ENCODE results near the gene BRD4. TPM values are rescaled to one million over a fixed set of nuclear protein-coding genes. Genes with fewer than 3 reads are reported as not detected.

The BRD4 gene
- polyA plus RNA-seq, 2 of the 4 experiments (the other 2 are of a cell fraction) = 8.3 to 22.5 TPM

DNA sequence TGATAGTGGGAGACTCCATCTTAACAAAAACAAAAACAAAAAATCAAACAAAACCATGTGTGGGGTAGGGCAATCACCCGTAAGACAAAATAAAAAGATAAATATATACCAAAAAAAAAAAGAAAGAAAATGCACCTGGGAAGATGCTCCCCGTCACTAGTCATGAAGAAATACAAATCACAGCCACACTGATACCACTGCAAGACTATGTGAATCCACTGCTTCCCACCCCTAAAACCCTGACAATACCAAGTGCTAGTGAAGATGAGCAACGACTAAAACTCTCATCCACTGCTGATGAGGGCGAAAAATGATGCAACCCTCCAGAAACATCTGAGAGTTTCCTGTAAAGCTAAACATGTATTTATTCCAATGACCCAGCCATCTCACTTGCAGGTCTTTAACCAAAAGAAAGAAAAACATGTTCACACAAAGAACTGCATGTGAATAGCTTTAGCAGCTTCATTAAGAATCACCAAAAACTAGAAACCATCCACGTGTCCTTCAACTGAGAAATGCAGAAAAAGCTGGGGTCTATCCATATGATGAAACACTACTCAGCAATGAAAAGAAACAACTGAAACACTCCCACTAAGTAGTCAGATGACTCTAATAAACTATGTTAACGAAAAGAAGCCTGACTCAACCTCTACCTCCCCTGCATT is 31.7 kb downstream of the BRD4 start:
- Histone ChIP-seq H3K4me1 (peaks cover 97% of the 10 kb centered on the region), H3K4me2 (peak overlapping the region; percentile 17), H3K4me3 (no peak overlapping the region), H3K27ac (peak overlapping the region; percentile 81 to 88), H3K9me3 (no peaks in the 10 kb centered on the region)
- ChIA-PET POLR2A (no interaction called here), CTCF (no interaction called here)
- no peak for ATAC-seq
- TF ChIP-seq ESRRA (IDR thresholded peaks at IDR 0.05; ENCODE audit: borderline replicate concordance, low read length) (no peak), CEBPB (IDR thresholded peaks at IDR 0.05) (0 out of 4 replicates have a peak, but pooled peaks of 1 of the 2 experiments have one; percentile 5)
- 84% methylated on average over 6 of the region's 6 CpGs for WGBS (ENCODE audit: missing lambda C conversion rate)
- FAIRE-seq = no peak
- peak in 1 of 2 experiments; percentile 19 for DNase-seq (ENCODE audit: low read depth in 1 of 2, low spot score in 1 of 2)

DNA sequence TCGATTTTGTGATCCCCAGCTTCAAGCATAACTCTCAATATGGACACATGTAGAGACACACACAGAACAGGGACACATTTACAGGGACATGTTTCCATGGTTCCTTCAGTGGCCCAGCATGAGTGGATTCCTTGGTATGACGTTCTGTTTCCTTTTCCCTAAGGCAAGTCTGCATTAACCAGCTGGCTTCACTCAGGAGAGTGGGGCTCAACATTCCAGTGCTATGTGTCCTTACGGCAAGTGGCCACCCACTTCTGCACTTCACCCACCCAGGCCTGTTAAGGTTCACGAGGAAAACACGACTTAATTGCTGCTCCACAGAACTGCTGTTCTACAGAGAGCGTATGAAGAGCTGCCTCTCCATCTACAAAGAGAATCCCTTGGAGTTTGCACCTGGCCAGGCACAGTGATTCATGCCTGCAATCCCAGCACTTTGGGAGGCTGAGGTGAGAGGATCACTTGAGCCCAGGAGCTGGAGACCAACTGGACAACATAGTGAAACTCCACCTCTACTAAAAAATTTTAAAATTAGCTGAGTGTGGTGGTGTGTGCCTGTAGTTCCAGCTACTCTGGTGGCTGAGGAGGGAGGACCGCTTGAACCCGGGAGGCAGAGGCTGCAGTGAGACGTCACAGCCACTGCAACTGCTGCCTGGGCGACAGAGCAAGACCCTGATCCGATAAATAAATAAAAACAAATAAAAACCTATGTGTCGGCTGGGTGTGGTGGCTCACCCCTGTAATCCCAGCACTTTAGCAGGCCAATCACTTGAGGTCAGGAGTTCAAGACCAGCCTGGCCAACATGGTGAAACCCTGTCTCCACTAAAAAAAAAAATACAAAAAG is 32.5 kb downstream of the BRD4 start:
- ATAC-seq (no peak), DNase-seq (ENCODE audit: low read depth in 1 of 2, low spot score in 1 of 2) (no peak), FAIRE-seq (no peak)
- no peak overlapping the region for H3K4me3 ChIP-seq
- H3K9me3 ChIP-seq = no peaks in the 10 kb centered on the region
- peaks cover 100% of the 10 kb centered on the region for H3K4me1 ChIP-seq
- H3K27ac ChIP-seq = peak overlapping the region; percentile 81 to 88
- ChIA-PET CTCF (interaction anchor here (2.4 kb wide), 1 partner anchor 17 kb away, joined by 5 read pairs; no protein-coding TSS in a partner anchor), POLR2A (no interaction called here)
- WGBS (ENCODE audit: missing lambda C conversion rate) = 80% methylated on average over 12 of the region's 12 CpGs
- peak overlapping the region; percentile 84; the same call in 2 of the 3 replicates for H3K4me2 ChIP-seq
- no peak for TF ChIP-seq TP53 (CRISPR knock-in tag; IDR thresholded peaks at IDR 0.05)
- TF ChIP-seq, protein P1, sequence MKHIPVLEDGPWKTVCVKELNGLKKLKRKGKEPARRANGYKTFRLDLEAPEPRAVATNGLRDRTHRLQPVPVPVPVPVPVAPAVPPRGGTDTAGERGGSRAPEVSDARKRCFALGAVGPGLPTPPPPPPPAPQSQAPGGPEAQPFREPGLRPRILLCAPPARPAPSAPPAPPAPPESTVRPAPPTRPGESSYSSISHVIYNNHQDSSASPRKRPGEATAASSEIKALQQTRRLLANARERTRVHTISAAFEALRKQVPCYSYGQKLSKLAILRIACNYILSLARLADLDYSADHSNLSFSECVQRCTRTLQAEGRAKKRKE (CRISPR knock-in tag; IDR thresholded peaks at IDR 0.05; ENCODE audit: low read depth) = no peak
- TF ChIP-seq, protein P2, sequence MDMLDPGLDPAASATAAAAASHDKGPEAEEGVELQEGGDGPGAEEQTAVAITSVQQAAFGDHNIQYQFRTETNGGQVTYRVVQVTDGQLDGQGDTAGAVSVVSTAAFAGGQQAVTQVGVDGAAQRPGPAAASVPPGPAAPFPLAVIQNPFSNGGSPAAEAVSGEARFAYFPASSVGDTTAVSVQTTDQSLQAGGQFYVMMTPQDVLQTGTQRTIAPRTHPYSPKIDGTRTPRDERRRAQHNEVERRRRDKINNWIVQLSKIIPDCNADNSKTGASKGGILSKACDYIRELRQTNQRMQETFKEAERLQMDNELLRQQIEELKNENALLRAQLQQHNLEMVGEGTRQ (IDR thresholded peaks at IDR 0.05) = no peak
- TF ChIP-seq, protein P3, sequence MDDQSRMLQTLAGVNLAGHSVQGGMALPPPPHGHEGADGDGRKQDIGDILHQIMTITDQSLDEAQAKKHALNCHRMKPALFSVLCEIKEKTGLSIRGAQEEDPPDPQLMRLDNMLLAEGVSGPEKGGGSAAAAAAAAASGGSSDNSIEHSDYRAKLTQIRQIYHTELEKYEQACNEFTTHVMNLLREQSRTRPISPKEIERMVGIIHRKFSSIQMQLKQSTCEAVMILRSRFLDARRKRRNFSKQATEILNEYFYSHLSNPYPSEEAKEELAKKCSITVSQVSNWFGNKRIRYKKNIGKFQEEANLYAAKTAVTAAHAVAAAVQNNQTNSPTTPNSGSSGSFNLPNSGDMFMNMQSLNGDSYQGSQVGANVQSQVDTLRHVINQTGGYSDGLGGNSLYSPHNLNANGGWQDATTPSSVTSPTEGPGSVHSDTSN (IDR thresholded peaks at IDR 0.05) = no peak
- TF ChIP-seq FOXS1 (CRISPR knock-in tag; IDR thresholded peaks at IDR 0.05) = no peak
- no peak for TF ChIP-seq NR3C1 (IDR thresholded peaks at IDR 0.05)
- no peak for TF ChIP-seq RNF2 (IDR thresholded peaks at IDR 0.05; ENCODE audit: borderline replicate concordance, low read depth)
- no peak for TF ChIP-seq MYC (IDR thresholded peaks at IDR 0.05; ENCODE audit: borderline replicate concordance, low read length)
- no peak for TF ChIP-seq BHLHE40 (IDR thresholded peaks at IDR 0.05; ENCODE audit: low read depth, low read length)
- TF ChIP-seq ESRRA (IDR thresholded peaks at IDR 0.05; ENCODE audit: borderline replicate concordance, low read length) = no peak
- TF ChIP-seq ZC3H11A (IDR thresholded peaks at IDR 0.05) = no peak
- TF ChIP-seq MAFK (IDR thresholded peaks at IDR 0.05; ENCODE audit: partially characterized antibody) = no peak
- TF ChIP-seq NFE2L2 (conservative IDR thresholded peaks at IDR 0.05; ENCODE audit: low read length) = no peak
- TF ChIP-seq RARB (CRISPR knock-in tag; IDR thresholded peaks at IDR 0.05) = no peak
- no peak for TF ChIP-seq TFCP2L1 (CRISPR knock-in tag; IDR thresholded peaks at IDR 0.05)
- no peak for TF ChIP-seq SREBF2 (IDR thresholded peaks at IDR 0.05)
- TF ChIP-seq, protein P4, sequence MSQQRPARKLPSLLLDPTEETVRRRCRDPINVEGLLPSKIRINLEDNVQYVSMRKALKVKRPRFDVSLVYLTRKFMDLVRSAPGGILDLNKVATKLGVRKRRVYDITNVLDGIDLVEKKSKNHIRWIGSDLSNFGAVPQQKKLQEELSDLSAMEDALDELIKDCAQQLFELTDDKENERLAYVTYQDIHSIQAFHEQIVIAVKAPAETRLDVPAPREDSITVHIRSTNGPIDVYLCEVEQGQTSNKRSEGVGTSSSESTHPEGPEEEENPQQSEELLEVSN (IDR thresholded peaks at IDR 0.05; ENCODE audit: borderline replicate concordance, low read depth) = no peak
- TF ChIP-seq RAD21 (conservative IDR thresholded peaks at IDR 0.05 in 1 of 2, IDR thresholded peaks at IDR 0.05 in 1 of 2) = no peak
- TF ChIP-seq, protein P5, sequence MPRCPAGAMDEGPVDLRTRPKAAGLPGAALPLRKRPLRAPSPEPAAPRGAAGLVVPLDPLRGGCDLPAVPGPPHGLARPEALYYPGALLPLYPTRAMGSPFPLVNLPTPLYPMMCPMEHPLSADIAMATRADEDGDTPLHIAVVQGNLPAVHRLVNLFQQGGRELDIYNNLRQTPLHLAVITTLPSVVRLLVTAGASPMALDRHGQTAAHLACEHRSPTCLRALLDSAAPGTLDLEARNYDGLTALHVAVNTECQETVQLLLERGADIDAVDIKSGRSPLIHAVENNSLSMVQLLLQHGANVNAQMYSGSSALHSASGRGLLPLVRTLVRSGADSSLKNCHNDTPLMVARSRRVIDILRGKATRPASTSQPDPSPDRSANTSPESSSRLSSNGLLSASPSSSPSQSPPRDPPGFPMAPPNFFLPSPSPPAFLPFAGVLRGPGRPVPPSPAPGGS (IDR thresholded peaks at IDR 0.05) = no peak

Data from A549 (cell line).